ENCODE measurements around the gene LBH.

GRCh38 chr2:30277582-30277981 is 46.2 kb downstream of the LBH start:
- no peak for TF ChIP-seq CTCF (IDR thresholded peaks at IDR 0.05)
- TF ChIP-seq POLR2A (IDR thresholded peaks at IDR 0.05), result no peak

All from right lobe of liver (tissue), 4 donors.